Measurements from ENCODE around the gene TCP11L2. TPM values are rescaled to one million over a fixed set of nuclear protein-coding genes. Genes with fewer than 3 reads are reported as not detected.

TCP11L2 gene
- total and polyA plus RNA-seq, 2 of the 13 experiments (the other 11 are each of a cell fraction or from before 2014, with no cell fraction given) = 4.6 to 24.1 TPM

GRCh38 chr12:106301611-106302321, 767 bp upstream of the TCP11L2 start (continued):
- TF ChIP-seq ZNF275 (CRISPR knock-in tag; IDR thresholded peaks at IDR 0.05; ENCODE audit: borderline replicate concordance) (no peak; the same call in 1 of the 2 replicates), TCF7 (IDR thresholded peaks at IDR 0.05; ENCODE audit: low read depth) (no peak), AHDC1 (CRISPR knock-in tag; IDR thresholded peaks at IDR 0.05; ENCODE audit: borderline replicate concordance) (no peak), RBFOX2 (IDR thresholded peaks at IDR 0.05; ENCODE audit: low read depth, low read length) (no peak), ZNF512B (CRISPR knock-in tag; IDR thresholded peaks at IDR 0.05; ENCODE audit: borderline replicate concordance) (no peak), PPARG (CRISPR knock-in tag; conservative IDR thresholded peaks at IDR 0.05) (no peak), ZNF383 (CRISPR knock-in tag; IDR thresholded peaks at IDR 0.05; ENCODE audit: borderline replicate concordance) (no peak), GATAD1 (CRISPR knock-in tag; IDR thresholded peaks at IDR 0.05) (no peak), ZNF329 (CRISPR knock-in tag; IDR thresholded peaks at IDR 0.05; ENCODE audit: low read depth) (no peak), IKZF4 (CRISPR knock-in tag; IDR thresholded peaks at IDR 0.05; ENCODE audit: borderline replicate concordance, low read depth, not compliant biosample characterization) (no peak), MYC (CRISPR knock-in tag; IDR thresholded peaks at IDR 0.05; ENCODE audit: borderline replicate concordance) (0 out of 2 replicates have a peak, but pooled peaks have one; percentile 30), SMYD3 (CRISPR knock-in tag; IDR thresholded peaks at IDR 0.05) (no peak), REXO4 (CRISPR knock-in tag; IDR thresholded peaks at IDR 0.05; ENCODE audit: borderline replicate concordance) (no peak), ZNF605 (CRISPR knock-in tag; IDR thresholded peaks at IDR 0.05) (no peak), ZNF264 (CRISPR knock-in tag; IDR thresholded peaks at IDR 0.05) (peak; percentile 44; the same call in 1 of the 2 replicates), RXRA (CRISPR knock-in tag; IDR thresholded peaks at IDR 0.05) (peak; percentile 14; the same call in 1 of the 2 replicates)
- TF ChIP-seq, protein P1, sequence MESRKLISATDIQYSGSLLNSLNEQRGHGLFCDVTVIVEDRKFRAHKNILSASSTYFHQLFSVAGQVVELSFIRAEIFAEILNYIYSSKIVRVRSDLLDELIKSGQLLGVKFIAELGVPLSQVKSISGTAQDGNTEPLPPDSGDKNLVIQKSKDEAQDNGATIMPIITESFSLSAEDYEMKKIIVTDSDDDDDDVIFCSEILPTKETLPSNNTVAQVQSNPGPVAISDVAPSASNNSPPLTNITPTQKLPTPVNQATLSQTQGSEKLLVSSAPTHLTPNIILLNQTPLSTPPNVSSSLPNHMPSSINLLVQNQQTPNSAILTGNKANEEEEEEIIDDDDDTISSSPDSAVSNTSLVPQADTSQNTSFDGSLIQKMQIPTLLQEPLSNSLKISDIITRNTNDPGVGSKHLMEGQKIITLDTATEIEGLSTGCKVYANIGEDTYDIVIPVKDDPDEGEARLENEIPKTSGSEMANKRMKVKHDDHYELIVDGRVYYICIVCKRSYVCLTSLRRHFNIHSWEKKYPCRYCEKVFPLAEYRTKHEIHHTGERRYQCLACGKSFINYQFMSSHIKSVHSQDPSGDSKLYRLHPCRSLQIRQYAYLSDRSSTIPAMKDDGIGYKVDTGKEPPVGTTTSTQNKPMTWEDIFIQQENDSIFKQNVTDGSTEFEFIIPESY (CRISPR knock-in tag; IDR thresholded peaks at IDR 0.05) = no peak
